Neural cell (in vitro differentiated cells): ENCODE results near the gene SSC5D. TPM values are rescaled to one million over a fixed set of nuclear protein-coding genes. Genes with fewer than 3 reads are reported as not detected.
A peak's percentile ranks its signal among the peaks of the same experiment; 100 is the strongest.

Experiments
- H2AFZ ChIP-seq: fragments of 200-600, 300-800 bp; sonication (generic), shearing (Covaris generic); 2 replicates; pipeline ENCODE4 v1.6.0; 2014; ENCODE audit warnings: low read depth, mild to moderate bottlenecking, antibody characterized with exemption, low read length, moderate library complexity
- H3F3A ChIP-seq: fragments of 200-600 bp; shearing (Covaris generic); 2 replicates; pipeline ENCODE4 v1.6.1; 2016; ENCODE audit warnings: mild to moderate bottlenecking, moderate library complexity, mixed read lengths, antibody characterized with exemption, low read length; ENCODE audit not compliant: insufficient read depth, poor library complexity, severe bottlenecking
- H3K27ac ChIP-seq: fragments of 200-600, 300-800 bp; sonication (generic), shearing (Covaris generic); 2 replicates; pipeline ENCODE4 v1.5.1; 2014; ENCODE audit warnings: mild to moderate bottlenecking, low read length, moderate library complexity
- H3K27me3 ChIP-seq: fragments of 300-800, 200-600 bp; sonication (generic), shearing (Covaris generic); 2 replicates; pipeline ENCODE4 v1.6.0; 2014; ENCODE audit warnings: mild to moderate bottlenecking, low read depth, low read length, moderate library complexity; ENCODE audit not compliant: insufficient read depth
- H3K36me3 ChIP-seq: fragments of 300-800, 200-600 bp; sonication (generic), shearing (Covaris generic); 2 replicates; pipeline ENCODE4 v1.5.1; 2014; ENCODE audit warnings: mild to moderate bottlenecking, antibody characterized with exemption, low read length, moderate library complexity; ENCODE audit not compliant: insufficient read depth
- H3K4me2 ChIP-seq: fragments of 300-800, 200-600 bp; sonication (generic), shearing (Covaris generic); 2 replicates; pipeline ENCODE4 v1.6.0; 2014; ENCODE audit warnings: mild to moderate bottlenecking, low read length
- H3K4me3 ChIP-seq: fragments of 300-800, 200-600 bp; sonication (generic), shearing (Covaris generic); 2 replicates; pipeline ENCODE4 v1.5.1; 2014; ENCODE audit warnings: mild to moderate bottlenecking, low read length, moderate library complexity
- H3K79me2 ChIP-seq: fragments of 200-600 bp; shearing (Covaris generic); replicated peaks from 2 replicates; pipeline ENCODE4 v1.6.0; 2014; ENCODE audit warnings: mild to moderate bottlenecking, low read length, moderate library complexity; ENCODE audit not compliant: insufficient read depth
- H3K9ac ChIP-seq: fragments of 300-800, 200-600 bp; sonication (generic), shearing (Covaris generic); 2 replicates; pipeline ENCODE4 v1.6.1; 2016; ENCODE audit warnings: mild to moderate bottlenecking, low read length, mixed read lengths
- H3K9me2 ChIP-seq: fragments of 200-600 bp; shearing (Covaris generic); 2 replicates; pipeline ENCODE4 v1.6.1; 2016; ENCODE audit warnings: mild to moderate bottlenecking, low read length, mixed read lengths; ENCODE audit not compliant: insufficient read depth
- H3K9me3 ChIP-seq: fragments of 200-600, 300-800 bp; sonication (generic), shearing (Covaris generic); 2 replicates; pipeline ENCODE4 v1.6.1; 2016; ENCODE audit warnings: mild to moderate bottlenecking, mixed run types, low read length, moderate library complexity, mixed read lengths
- H4K20me1 ChIP-seq: fragments of 200-600 bp; shearing (Covaris generic); 2 replicates; pipeline ENCODE4 v1.6.1; 2016; ENCODE audit warnings: mild to moderate bottlenecking, mixed run types; ENCODE audit not compliant: insufficient read depth
- CTCF ChIP-seq: fragments of 450-650 bp; IDR thresholded peaks from 2 replicates; pipeline ENCODE4 v1.5.1; 2014; ENCODE audit warnings: antibody characterized with exemption, mild to moderate bottlenecking, moderate library complexity; ENCODE audit not compliant: poor library complexity, severe bottlenecking
- EP300 ChIP-seq: fragments of 450-650 bp; conservative IDR thresholded peaks from 2 replicates; pipeline ENCODE4 v1.6.1; 2014; ENCODE audit warnings: antibody characterized with exemption, mild to moderate bottlenecking, moderate library complexity; ENCODE audit not compliant: poor library complexity, severe bottlenecking
- EZH2 ChIP-seq: fragments of 200-600, 300-800 bp; shearing (Covaris generic), sonication (generic); IDR thresholded peaks from 2 replicates; pipeline ENCODE4 v1.6.1; 2014; ENCODE audit warnings: antibody characterized with exemption, low read length, borderline replicate concordance, mild to moderate bottlenecking; ENCODE audit not compliant: insufficient read depth, poor library complexity, severe bottlenecking
- MXI1 ChIP-seq: fragments of 450-650 bp; conservative IDR thresholded peaks from 2 replicates; pipeline ENCODE4 v1.6.1; 2014; ENCODE audit warnings: antibody characterized with exemption, mild to moderate bottlenecking; ENCODE audit not compliant: poor library complexity, severe bottlenecking
- POLR2AphosphoS5 ChIP-seq: IDR thresholded peaks from 2 replicates; pipeline ENCODE4 v1.6.1; 2012
- RAD21 ChIP-seq: fragments of 450-650 bp; conservative IDR thresholded peaks from 2 replicates; pipeline ENCODE4 v1.6.1; 2014; ENCODE audit warnings: antibody characterized with exemption, mild to moderate bottlenecking, moderate library complexity
- REST ChIP-seq: IDR thresholded peaks from 2 replicates; pipeline ENCODE4 v1.6.1; 2012; ENCODE audit warnings: borderline replicate concordance
- SMC3 ChIP-seq: fragments of 450-650 bp; conservative IDR thresholded peaks from 2 replicates; pipeline ENCODE4 v1.6.1; 2014; ENCODE audit warnings: antibody characterized with exemption, mild to moderate bottlenecking, moderate library complexity; ENCODE audit not compliant: poor library complexity
- TAF1 ChIP-seq: IDR thresholded peaks from 2 replicates; pipeline ENCODE4 v1.6.1; 2012; ENCODE audit warnings: low read depth
- polyA plus RNA-seq: library from polyadenylated mRNA; depleted of rRNA; stranded (reverse); fragments of >200 nt; gene quantifications from 2 replicates; pipeline ENCODE4 v1.2.3, GENCODE V29; 2014

Gene SSC5D
- polyA plus RNA-seq, 1 donor from 2014 or later, result 0.45 TPM

DNA sequence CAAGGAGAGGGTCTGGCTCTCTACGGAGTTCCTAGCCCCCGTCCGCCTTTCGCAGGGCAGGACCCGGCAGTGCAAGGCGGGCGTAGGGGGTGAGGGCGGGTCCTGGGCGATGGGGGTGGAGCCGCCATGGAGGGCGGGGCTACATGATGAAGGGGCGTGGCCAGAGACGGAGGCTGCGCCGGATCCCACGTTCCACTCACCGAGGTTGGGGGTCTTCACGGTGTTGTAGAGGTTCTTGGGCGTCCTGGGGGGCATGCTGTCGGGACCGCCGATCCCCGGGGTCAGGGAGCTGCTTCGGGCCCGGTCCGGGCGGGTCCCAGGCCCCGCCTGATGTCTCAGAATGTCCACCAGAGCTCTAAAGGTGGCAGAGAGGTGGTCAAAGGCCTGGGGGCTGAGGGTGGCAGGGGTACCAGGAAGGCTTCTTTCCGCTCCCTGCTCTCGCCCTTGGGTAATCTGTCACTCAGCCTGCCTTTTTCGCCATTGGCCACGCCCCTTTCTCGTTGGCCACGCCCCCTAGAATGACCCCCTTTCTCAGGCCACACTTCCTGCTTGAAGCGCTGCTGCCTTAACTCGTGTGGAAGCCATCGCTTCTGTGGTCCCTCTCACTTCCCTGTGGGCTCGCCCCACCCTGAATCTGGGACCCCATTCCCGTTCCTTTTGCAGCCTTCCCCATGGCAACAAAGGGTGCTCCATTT is 47.7 kb upstream of the SSC5D start:
- H3K4me2 ChIP-seq, result no peak overlapping the region
- H3K79me2 ChIP-seq, result no peaks in the 10 kb centered on the region
- H3F3A ChIP-seq, result no peaks in the 10 kb centered on the region
- no peaks in the 10 kb centered on the region for H3K36me3 ChIP-seq
- no peak overlapping the region for H3K4me3 ChIP-seq
- no peaks in the 10 kb centered on the region for H3K9me3 ChIP-seq
- no peak overlapping the region for H3K9ac ChIP-seq
- TF ChIP-seq CTCF (no peak), SMC3 (no peak), EZH2 (no peak), RAD21 (no peak), POLR2AphosphoS5 (no peak), EP300 (no peak), MXI1 (no peak), TAF1 (no peak), REST (no peak)
- H2AFZ ChIP-seq, result no peak overlapping the region
- no peak overlapping the region for H3K27ac ChIP-seq
- H3K27me3 ChIP-seq, result peaks cover 68% of the 10 kb centered on the region
- H3K9me2 ChIP-seq, result no peaks in the 10 kb centered on the region
- H4K20me1 ChIP-seq, result peaks cover 6% of the 10 kb centered on the region

- no peak for TF ChIP-seq RAD21
- no peak for TF ChIP-seq MXI1
- no peak for TF ChIP-seq EZH2
- TF ChIP-seq TAF1, result no peak
- no peak for TF ChIP-seq SMC3
- TF ChIP-seq POLR2AphosphoS5, result no peak
- TF ChIP-seq CTCF, result no peak
- TF ChIP-seq REST, result no peak
- no peak for TF ChIP-seq EP300
- Histone ChIP-seq H3K27ac (no peak overlapping the region), H3K27me3 (peaks cover 68% of the 10 kb centered on the region), H3K4me2 (no peak overlapping the region), H3K9me2 (no peaks in the 10 kb centered on the region), H3K36me3 (no peaks in the 10 kb centered on the region), H2AFZ (no peak overlapping the region), H3K79me2 (no peaks in the 10 kb centered on the region), H3K9me3 (no peaks in the 10 kb centered on the region), H4K20me1 (peaks cover 6% of the 10 kb centered on the region), H3K9ac (no peak overlapping the region), H3F3A (no peaks in the 10 kb centered on the region), H3K4me3 (peak overlapping the region; percentile 12)
Observed at GRCh38 chr19:55441319-55441691, 46.9 kb upstream of the SSC5D start.
